ENCODE measurements around the gene TSFM.
"Not testable (repeated sequence)": the region's sequence is repeated elsewhere in the genome, so short reads cannot be mapped to it uniquely, and the experiment has no call there.

Gene TSFM

GRCh38 chr12:57816001-57816854 is 33.6 kb downstream of the TSFM start:
- no peak for DNase-seq

DNA sequence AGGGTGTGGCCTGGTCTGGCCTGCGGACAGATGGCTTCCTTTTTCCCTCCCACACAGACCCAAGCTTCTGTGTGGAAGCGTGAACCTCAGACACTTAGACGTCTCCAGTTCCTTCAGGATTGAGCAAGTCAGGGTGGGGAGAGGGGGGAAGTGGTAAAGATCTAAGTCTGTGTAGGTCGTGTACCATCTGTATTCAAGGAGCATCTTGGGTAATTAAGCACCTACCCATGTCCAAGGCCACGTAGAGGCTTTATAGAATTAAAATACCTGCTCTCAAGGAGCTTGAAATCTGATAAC is 34.2 kb downstream of the TSFM start:
- peak; percentile 43 for DNase-seq

- no peak for DNase-seq
These were observed 34.8 kb downstream of the TSFM start for GRCh38 chr12:57817261-57817989.

DNA sequence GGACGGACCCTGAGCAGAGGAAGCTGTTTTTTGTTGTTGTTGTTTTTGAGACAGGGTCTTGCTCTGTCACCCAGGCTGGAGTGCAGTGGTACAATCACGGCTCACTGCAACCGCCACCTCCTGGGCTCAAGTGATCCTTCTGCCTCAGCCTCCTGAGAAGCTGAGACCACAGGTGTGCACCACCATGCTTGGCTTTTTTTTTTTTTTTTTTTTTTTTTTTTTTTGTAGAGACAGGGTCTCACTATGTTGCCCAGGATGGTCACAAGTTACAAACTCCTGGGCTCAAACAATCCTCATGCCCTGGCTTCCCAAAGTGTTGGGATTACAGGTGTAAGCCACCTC is 35.4 kb downstream of the TSFM start:
- not testable (repeated sequence) for DNase-seq

- not testable (repeated sequence) for DNase-seq
These were observed 37.5 kb downstream of the TSFM start for GRCh38 chr12:57820119-57820518.

DNA sequence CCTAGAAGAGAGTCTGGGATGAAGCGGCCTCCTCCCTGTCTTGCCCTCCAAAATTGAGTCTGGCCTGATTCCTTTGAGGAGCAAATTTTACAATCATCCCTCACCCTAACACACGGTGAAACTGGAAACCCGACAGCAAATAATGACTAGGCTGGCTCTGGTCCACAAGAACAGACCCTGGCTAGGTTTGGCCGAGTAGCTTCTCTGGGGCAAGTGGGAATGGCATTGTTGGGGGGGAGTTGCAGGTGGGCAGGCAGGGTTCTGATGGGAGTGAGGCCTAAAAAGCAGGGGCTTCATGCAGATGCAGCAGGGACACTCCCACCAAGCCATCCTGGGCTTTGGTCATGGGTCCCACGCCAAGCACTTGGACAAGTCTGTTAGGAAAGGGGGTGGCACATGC is 38.4 kb downstream of the TSFM start:
- not testable (repeated sequence) for DNase-seq

DNA sequence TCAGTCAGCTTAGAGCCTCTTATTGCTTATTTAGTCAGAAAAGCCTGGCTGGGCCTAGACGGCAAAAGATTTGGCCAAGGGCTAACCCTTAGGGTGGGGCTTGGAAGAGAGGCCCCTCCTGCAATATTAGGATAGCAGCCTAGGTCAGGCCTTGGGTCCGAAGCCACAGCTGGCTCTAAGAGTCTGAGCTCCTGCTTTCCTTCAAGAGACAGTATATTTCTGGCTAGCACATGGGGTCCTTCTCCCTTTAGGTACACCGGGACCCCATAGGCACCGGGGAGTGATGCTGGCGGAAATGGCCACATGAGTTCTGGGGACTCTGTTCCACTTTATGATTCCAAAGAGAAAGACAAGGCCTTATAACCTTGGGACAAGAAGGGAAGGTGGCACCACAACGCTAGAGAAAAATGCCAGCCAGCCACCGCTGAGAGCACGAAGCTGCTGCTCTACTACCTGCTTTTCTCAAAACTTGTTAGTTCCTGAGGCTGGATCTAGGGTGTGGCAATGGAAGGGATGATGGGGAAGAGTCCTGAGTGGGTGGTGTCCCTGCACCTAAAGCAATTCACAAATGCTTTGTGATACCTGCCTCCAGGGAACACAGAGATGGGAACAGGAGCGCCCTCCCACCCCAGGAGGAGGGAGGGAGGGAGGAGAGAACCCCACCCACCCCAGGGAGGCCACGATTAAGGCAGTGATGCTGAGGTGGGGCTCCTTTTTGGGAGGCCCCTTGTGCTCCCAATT is 39.1 kb downstream of the TSFM start:
- no peak for DNase-seq

DNA sequence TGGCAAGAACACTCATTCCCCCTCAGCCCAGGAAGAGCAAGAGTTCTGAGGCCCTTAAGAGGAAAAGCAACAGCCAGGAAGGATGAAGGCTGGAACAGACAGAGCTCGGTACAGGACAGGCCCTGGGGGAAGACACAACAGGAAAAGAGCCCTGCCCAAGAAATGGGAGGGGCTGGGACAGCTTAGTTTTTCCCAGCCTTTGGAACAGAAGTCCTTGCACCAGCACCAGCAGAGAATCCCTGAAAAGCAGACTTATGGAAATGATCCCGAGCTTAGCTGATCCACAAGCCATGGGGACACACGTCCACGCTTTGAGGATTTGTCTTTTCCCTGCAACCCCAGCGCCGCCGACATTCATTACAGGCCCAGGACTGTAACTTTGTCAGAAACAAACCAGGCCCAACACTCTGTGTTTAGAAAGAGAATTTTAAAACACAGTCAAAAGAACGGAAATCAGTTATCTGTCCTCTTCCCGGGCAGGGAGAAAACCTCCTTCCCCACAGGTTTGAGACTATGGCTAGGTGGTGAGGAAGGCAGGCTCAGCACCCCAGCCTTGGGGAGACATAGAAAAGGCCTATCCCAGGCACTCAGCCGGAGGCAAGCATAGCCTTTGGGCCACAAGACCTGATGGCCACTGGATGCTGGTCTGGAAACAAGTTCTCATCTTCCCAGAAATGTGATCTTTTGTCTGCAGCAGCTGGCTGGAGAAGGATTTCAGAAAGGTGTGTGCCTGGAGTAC is 40.0 kb downstream of the TSFM start:
- DNase-seq: no peak

- DNase-seq: no peak
These were observed 40.7 kb downstream of the TSFM start for GRCh38 chr12:57823131-57823907.

GRCh38 chr12:57823908-57824640 is 41.5 kb downstream of the TSFM start:
- no peak for DNase-seq

DNA sequence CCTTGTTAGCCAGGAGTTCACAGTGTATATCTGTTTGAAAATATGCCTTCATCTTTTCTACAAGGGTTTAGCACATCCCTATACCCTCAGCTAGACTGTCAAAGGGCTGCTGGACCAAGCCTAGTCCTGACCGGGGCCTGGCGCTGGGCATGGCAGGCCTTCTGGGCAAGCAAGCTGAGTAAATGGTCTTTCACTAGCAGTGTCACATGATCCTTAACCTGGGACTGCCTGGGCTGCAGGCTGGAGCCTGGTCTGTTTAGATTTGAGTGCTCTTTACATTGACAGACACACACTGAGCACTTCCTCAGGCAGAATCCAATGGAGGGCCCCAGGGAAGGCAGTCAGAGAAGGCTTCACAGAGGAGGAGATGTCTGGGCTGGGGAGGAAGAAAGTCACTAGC is 42.9 kb downstream of the TSFM start:
- DNase-seq: no peak

- no peak for DNase-seq
These were observed 43.8 kb downstream of the TSFM start for GRCh38 chr12:57826400-57826799.

DNA sequence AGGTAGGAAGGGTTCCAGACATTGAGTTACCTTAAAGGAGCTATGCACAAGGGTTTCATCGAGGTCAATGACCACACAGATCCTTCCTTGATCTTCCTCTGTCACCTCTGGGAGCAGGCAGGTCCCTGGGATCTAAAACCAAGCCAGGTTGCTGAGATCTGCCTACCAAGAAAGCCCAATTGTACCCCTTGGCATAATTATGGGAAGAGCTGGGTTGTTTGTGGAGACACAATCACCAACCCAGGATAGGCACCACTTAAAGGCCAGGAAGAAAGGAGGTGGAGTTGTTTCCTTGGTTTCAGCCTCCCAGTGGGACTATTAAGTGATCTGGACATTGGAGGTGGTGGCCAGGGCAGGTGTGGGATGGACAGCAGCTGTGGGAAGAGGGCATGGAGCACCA is 44.4 kb downstream of the TSFM start:
- no peak for DNase-seq

DNA sequence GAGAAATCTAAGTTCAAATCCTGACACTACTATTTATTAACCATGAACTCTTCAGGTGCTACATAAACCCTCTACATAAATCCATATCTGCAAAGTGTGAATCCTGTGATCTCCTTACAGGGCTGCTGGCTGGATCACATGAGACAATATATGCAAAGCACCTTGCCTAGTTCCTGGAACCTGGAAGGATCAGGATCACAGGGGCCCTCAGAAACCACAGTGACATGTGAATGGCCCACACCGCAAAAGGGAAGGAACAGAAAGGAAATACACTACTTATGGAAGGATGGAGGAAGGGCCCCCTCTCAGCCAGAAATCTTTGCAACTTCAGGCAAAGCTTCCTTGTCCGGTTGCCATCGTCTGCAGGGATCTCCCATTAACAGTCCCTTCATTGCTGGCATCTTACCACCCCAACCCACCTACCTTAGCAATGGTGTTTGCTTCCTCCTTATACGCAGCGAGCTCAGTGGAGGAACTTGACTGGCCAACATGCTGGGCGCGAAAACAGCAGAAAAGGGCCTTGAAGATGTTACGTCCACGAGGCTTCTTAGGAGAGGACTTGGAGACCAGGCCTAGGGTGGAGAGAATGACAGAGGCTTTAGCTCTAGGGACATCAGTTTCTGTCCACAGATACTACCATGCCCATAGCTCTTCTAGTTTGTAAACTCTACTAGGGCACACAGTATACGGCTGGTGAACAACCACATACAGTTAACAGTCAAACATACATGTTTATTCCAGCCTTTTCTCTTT is 46.6 kb downstream of the TSFM start:
- DNase-seq: no peak

DNA sequence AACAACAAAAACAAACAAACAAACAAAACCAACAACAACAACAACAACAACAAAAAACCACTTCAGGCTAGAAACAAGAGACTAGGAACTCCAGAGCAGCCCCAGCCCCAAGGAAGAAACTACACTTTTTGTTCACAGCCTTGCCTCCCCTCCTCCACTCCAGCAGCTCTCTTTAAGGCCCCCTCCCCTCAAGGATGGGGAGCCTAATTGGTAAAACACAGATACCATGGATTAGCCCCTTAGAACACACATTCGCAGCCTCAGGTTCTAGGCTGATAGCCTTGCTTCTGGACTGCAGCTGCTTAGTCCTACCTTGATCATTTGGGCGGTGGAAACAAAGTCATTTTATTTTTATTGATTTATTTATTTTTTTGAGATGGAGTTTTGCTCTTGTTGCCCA is 47.8 kb downstream of the TSFM start:
- DNase-seq: no peak

DNA sequence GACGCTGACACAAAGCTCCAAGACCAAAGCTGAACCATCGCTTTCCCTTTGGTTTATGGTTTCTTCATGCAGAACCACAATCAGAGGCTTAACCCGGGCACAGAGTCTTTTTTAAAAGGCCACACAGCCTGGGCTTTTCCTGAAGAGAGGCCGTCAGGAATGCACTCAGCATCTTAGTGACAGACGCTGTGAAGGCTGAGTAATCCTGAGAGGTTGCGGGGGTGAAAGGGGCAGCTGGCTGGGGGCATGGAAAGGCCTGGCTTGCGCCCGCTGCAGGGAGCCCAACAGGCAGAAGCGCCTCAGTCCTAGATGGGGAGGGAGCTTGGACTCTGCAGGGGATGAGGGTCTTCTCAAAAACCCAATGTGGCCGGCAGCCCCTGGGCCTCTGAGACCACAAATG is 50.4 kb downstream of the TSFM start:
- no peak for DNase-seq

DNA sequence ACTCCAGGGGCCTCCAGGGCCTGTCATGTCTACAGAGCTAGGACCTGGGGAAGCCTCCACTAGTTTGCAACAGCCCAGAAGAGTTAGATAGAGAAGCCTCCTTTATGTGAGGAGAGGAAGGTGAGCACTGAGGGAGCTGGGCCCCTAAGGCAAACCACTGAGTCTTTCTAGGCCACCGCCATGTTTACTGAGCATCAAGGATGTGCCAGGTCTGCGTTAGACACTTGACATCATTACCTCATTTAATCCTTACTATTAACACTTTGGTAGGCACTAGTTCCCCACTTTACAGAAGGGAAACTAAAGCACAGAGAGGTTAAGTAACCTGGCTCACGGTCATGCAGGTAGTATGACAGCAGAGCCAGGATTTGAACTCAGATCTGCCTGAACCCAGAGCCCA is 51.1 kb downstream of the TSFM start:
- no peak for DNase-seq

- no peak for DNase-seq
These were observed 51.7 kb downstream of the TSFM start for GRCh38 chr12:57834086-57834876.

- DNase-seq: peak; percentile 50
These were observed 53.0 kb downstream of the TSFM start for GRCh38 chr12:57835366-57836288.

Data from hematopoietic multipotent progenitor cell treated with erythropoietin and hydrocortisone succinate and interleukin-3 and kit ligand, for 6 days (in vitro differentiated cells).